Activated CD4-positive, alpha-beta T cell treated with anti-CD3 and anti-CD28 coated beads, Interleukin-2, Interleukin-6, amounts not matched to agents 100 ng/mL and 50 ng/mL, durations not matched to agents 16 hours and 8 hours (primary cell): Measurements from ENCODE around the gene RRM2.
"Not testable (repeated sequence)": the region's sequence is repeated elsewhere in the genome, so short reads cannot be mapped to it uniquely, and the experiment has no call there.

Experiments
- DNase-seq: peaks from one replicate; pipeline ENCODE4 v3.0.0-alpha.2; 2020

The RRM2 gene

GRCh38 chr2:10091889-10092244 lies 30.7 kb upstream of the RRM2 start:
- not testable (repeated sequence) for DNase-seq

DNA sequence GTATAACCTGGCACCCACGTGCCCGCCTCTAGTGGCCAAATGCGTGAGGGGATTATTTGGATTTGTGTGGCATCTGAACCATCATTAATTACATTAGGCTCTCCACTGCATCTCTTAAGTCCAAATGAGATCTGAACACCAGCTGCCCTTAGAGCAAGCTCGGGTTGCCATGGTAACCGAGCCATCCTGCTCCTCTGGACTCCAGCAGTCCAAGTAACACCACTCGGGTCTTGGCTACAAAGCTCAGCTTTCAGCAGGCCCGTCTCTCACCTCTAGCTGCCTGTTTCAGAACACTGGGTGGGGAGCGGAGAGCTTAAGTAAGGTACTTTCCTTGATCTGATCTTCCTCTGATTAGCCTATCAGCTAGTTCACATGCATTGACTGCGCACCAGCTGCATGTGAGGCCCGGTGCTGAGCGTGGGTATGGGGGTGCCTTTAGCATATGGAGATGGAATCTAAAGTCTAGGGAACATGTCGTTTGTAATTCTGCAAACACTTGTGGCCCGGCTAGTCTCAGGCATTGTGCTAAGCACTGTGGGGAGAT lies 28.2 kb upstream of the RRM2 start:
- DNase-seq, result no peak

DNA sequence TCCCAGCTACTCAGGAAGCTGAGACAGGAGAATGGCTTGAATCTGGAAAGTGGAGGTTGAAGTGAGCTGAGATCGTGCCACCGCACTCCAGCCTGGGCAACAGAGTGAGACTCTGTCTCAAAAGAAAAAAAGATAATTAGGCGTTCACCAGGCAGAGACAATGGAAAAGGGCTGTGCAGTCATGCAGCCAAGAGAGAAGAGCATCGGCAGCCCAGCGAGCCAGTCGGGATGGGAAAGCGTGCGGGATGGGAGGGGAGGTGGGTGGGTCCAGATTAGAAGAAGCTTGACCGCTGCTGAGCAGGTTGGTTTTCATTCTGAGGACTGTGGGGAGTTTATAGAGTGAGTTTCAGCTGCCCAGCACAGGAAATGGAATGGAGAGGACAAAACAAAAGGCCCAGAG lies 27.4 kb upstream of the RRM2 start:
- no peak for DNase-seq

GRCh38 chr2:10096641-10097040 lies 25.9 kb upstream of the RRM2 start:
- no peak for DNase-seq

GRCh38 chr2:10097352-10098148 lies 25.0 kb upstream of the RRM2 start:
- DNase-seq, result peak; percentile 48

- DNase-seq, result no peak
These were observed 21.0 kb upstream of the RRM2 start for GRCh38 chr2:10101491-10101890.

- no peak for DNase-seq
These were observed 19.4 kb upstream of the RRM2 start for GRCh38 chr2:10103179-10103578.

DNA sequence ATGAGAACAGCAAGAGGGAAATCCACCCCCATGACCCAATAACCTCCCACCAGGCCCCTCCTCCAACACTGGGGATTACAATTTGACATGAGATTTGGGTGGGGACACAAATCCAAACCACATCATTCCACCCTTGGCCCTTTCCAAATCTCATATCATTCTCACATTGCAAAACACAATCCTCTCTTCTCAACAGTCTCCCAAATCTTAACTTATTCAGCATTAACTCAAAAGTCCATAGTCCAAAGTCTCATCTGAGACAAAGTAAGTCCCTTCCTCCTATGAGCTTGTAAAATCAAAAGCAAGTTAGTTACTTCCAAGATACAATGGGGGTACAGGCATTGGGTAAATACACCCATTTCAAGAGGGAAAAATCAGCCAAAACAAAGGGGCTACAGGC lies 17.6 kb upstream of the RRM2 start:
- not testable (repeated sequence) for DNase-seq

DNA sequence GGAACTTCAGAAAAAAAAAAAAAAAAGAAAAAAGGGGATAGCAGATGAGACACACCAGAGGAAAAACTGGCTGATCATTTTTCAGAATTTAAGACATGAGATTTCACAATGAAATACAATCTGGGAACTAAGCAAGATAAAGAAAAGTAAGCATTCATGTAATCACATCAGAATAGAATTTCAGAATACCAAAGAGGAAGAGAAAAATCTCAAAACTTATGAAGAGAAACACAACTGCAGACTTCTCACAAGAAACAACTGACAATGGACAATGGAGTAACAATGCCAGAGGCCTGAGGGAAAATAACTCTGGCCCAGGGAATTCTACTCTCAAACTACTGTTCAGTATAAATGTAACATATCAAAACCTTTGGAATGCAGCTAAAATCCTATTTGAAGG lies 13.2 kb upstream of the RRM2 start:
- DNase-seq, result no peak

GRCh38 chr2:10119027-10119325 lies 3.6 kb upstream of the RRM2 start:
- DNase-seq, result no peak

- DNase-seq, result no peak
These were observed 2.9 kb upstream of the RRM2 start for GRCh38 chr2:10119601-10120157.

- DNase-seq, result peak; percentile 98
These were observed 2.2 kb upstream of the RRM2 start for GRCh38 chr2:10120158-10120876.

GRCh38 chr2:10120877-10121574 lies 1.5 kb upstream of the RRM2 start:
- DNase-seq, result no peak

- no peak for DNase-seq
These were observed 742 bp downstream of the RRM2 start for GRCh38 chr2:10123281-10123680.

DNA sequence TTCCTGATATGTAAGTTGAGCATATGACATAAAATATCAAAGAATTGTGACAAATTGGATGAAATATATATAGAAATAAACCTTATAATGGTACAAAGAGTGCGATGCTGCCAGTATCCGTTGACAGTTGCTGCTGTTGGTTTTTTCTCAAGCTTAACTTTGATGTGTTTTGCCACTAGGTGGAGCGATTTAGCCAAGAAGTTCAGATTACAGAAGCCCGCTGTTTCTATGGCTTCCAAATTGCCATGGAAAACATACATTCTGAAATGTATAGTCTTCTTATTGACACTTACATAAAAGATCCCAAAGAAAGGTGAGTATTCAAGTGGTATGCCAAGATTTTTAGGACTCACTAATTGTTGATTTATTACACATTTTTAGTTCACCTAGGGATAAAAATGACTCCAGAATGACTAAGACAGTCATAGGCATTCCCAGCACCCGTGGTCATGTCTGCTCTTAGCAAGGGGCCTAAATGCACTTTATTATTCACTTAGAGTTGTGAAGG lies 2.1 kb downstream of the RRM2 start:
- peak; percentile 75 for DNase-seq

DNA sequence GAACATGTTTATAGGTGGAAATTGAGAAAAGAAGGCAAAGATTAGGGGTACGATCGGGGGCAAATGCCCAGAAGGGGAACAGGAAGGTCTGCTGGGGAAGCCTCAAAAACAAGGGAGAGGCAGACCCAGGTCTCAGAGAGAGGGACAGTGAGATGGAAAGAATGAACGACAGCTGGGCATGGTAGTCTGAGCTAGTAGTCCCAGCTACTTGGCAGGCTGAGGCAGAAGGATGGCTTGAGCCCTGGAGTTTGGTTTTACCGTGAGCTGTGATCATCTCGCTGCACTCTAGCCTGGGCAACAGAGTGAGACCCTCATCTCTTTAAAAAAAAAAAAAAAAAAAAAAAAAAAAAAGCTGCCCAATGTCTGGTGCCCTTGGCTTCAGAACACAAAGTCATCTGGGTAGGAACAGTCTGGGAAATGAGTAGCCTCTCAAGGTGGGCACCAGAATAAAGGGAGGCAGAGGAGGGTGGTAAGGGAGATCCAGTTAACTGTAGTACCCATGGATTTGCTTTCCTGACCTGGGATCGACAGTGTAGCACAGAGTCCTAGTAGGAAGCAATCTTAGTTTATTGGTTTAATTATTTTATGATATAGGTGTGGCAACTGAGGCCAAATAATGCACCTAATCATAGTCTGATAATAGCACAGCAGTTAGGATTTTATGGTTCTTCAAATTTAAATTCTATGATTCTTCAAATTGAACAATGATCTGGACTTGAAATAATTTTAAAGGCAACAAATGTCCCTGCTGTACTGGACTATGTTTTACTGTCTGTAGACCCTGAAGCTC lies 3.5 kb downstream of the RRM2 start:
- DNase-seq, result no peak

DNA sequence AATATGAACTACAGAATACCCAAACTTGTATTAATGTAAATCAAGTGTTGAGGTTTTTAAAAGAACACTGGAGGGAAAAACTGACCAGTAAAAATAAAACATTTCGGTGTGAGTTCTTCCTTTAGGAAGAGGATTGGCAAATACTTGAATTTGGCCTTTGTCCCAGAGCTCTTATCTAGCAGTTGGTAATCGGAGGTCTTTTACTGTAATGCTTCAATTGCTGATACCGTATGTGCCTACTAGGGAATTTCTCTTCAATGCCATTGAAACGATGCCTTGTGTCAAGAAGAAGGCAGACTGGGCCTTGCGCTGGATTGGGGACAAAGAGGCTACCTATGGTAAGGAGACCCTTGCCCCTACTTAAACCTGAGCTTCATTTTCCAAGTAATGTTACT lies 4.1 kb downstream of the RRM2 start:
- DNase-seq, result no peak

GRCh38 chr2:10128420-10128819 lies 5.9 kb downstream of the RRM2 start:
- no peak for DNase-seq

DNA sequence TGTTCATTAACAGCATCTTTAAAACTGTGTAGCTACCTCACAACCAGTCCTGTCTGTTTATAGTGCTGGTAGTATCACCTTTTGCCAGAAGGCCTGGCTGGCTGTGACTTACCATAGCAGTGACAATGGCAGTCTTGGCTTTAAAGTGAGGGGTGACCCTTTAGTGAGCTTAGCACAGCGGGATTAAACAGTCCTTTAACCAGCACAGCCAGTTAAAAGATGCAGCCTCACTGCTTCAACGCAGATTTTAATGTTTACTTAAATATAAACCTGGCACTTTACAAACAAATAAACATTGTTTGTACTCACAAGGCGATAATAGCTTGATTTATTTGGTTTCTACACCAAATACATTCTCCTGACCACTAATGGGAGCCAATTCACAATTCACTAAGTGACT lies 7.0 kb downstream of the RRM2 start:
- DNase-seq, result no peak

DNA sequence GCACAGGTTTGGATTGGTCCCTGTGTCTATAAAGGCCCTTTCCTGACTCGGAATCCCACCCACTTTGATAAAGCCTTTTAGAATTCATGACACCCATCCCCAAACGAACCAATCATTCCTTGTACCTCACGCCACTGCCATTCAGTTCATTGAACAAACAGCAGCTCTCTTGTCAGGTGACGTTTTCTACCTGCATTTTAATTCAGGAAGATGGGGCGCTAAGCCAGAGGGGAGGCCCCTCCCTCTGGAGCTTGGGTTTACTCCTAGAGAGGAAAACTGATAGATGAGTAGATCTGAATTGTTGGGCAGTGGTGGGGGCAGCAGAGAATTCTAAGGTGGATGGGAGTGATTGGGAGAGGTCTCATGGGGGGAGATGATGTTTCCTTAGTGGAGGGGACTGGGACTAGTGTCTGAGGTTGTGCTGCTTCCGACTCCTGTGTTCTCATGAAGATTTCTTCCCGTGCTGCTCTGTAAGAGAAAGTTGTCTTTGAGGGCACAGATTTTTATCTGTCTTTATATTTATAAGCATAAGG lies 9.6 kb downstream of the RRM2 start:
- no peak for DNase-seq

GRCh38 chr2:10132596-10132995 lies 10.1 kb downstream of the RRM2 start:
- DNase-seq, result no peak

GRCh38 chr2:10132996-10133647 lies 10.6 kb downstream of the RRM2 start:
- DNase-seq, result no peak
